Skeletal muscle satellite cell (primary cell): Measurements from ENCODE around the gene TMEM253.

Experiments used
- H3K27me3 ChIP-seq: 2 replicates; pipeline ENCODE4 v1.7.0; 2013; ENCODE audit warnings: low read length; ENCODE audit not compliant: control insufficient read depth, insufficient read depth
- H3K36me3 ChIP-seq: 2 replicates; pipeline ENCODE4 v1.7.0; 2013; ENCODE audit warnings: mild to moderate bottlenecking, control low read depth, low read length; ENCODE audit not compliant: insufficient read depth
- H3K4me1 ChIP-seq: 2 replicates; pipeline ENCODE4 v1.7.0; 2013; ENCODE audit warnings: low read length; ENCODE audit not compliant: control insufficient read depth, insufficient read depth
- H3K4me2 ChIP-seq: 2 replicates; pipeline ENCODE4 v1.7.0; 2013; ENCODE audit warnings: mild to moderate bottlenecking, low read length
- H3K4me3 ChIP-seq: 2 replicates; pipeline ENCODE4 v1.7.0; 2013; ENCODE audit warnings: low read length
- H3K9ac ChIP-seq: 2 replicates; pipeline ENCODE4 v1.7.0; 2013; ENCODE audit warnings: mild to moderate bottlenecking, low read depth, low read length, moderate library complexity
- H3K9me3 ChIP-seq: replicated peaks from 2 replicates; pipeline ENCODE4 v1.7.0; 2013; ENCODE audit warnings: mild to moderate bottlenecking, control low read depth, low read length

Gene TMEM253

DNA sequence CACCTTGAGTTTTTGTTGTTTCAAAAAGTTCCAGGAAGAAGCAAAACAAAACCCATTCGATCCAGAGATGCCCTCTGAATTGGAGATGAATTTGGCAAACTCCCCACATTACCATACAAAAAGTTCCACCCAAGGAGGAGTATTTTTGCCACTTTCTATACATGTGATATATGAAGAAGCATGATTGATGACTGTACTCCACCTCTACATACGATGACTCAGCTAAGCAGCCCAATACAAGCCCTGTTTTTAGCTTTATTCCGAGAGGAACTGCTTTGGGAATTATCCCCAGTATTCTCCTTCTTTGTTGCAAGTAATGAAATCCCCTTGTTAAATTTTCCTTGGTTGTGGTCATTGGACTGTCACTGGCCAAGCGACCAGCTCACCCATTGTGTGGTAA lies 11.4 kb downstream of the TMEM253 start:
- Histone ChIP-seq H3K27me3 (peaks cover 8% of the 10 kb centered on the region), H3K36me3 (no peaks in the 10 kb centered on the region), H3K9me3 (no peaks in the 10 kb centered on the region), H3K4me3 (no peak overlapping the region), H3K4me1 (no peaks in the 10 kb centered on the region), H3K9ac (no peak overlapping the region), H3K4me2 (no peak overlapping the region)

GRCh38 chr14:21113369-21113768 lies 12.5 kb downstream of the TMEM253 start:
- H3K27me3 ChIP-seq = peaks cover 8% of the 10 kb centered on the region
- no peaks in the 10 kb centered on the region for H3K9me3 ChIP-seq
- H3K9ac ChIP-seq = no peak overlapping the region
- no peak overlapping the region for H3K4me2 ChIP-seq
- H3K4me1 ChIP-seq = no peaks in the 10 kb centered on the region
- H3K36me3 ChIP-seq = no peaks in the 10 kb centered on the region
- H3K4me3 ChIP-seq = no peak overlapping the region

DNA sequence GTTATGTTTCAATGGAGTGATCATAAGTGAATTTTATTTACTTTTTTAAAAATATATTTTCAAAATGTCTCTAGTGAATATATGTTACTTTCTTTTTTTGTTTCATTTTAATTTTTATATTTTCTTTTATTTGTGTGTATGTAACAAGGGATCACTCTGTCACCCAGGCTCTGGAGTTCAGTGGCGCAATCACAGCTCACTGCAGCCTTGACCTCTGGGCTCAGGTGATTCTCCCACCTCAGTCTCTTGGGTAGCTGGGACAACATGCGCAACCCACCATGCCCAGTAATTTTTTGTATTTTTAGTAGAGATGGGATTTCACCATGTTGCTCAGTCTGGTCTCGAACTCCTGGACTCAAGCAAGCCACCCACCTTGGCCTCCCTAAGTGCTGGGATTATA lies 18.1 kb downstream of the TMEM253 start:
- peaks cover 27% of the 10 kb centered on the region for H3K27me3 ChIP-seq
- no peaks in the 10 kb centered on the region for H3K4me1 ChIP-seq
- no peak overlapping the region for H3K4me2 ChIP-seq
- no peaks in the 10 kb centered on the region for H3K36me3 ChIP-seq
- no peak overlapping the region for H3K4me3 ChIP-seq
- no peak overlapping the region for H3K9ac ChIP-seq
- no peaks in the 10 kb centered on the region for H3K9me3 ChIP-seq

GRCh38 chr14:21120686-21121085 lies 19.8 kb downstream of the TMEM253 start:
- peaks cover 32% of the 10 kb centered on the region for H3K27me3 ChIP-seq
- H3K9me3 ChIP-seq = no peaks in the 10 kb centered on the region
- no peak overlapping the region for H3K4me2 ChIP-seq
- no peaks in the 10 kb centered on the region for H3K36me3 ChIP-seq
- H3K9ac ChIP-seq = no peak overlapping the region
- no peak overlapping the region for H3K4me3 ChIP-seq
- no peaks in the 10 kb centered on the region for H3K4me1 ChIP-seq

DNA sequence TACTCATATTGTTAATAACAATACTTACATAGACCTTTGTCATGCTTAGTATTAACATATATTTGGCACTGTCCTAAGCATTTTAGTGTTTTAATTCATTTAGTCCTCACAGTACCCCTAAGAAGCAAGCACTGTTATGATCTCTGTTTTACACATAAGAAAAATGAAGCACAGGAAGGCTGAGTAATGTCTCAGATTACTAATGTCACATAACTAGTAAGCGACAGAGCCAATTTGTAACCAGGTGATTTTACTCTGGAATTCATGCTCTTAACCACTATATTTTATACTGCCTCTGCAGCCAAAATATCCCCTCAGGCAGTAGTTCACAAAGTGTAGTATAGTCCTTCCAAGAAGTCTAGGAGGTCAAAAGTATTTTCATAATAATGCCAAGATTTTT lies 20.3 kb downstream of the TMEM253 start:
- Histone ChIP-seq H3K9me3 (no peaks in the 10 kb centered on the region), H3K9ac (no peak overlapping the region), H3K4me3 (no peak overlapping the region), H3K4me1 (no peaks in the 10 kb centered on the region), H3K27me3 (peaks cover 36% of the 10 kb centered on the region), H3K36me3 (no peaks in the 10 kb centered on the region), H3K4me2 (no peak overlapping the region)

DNA sequence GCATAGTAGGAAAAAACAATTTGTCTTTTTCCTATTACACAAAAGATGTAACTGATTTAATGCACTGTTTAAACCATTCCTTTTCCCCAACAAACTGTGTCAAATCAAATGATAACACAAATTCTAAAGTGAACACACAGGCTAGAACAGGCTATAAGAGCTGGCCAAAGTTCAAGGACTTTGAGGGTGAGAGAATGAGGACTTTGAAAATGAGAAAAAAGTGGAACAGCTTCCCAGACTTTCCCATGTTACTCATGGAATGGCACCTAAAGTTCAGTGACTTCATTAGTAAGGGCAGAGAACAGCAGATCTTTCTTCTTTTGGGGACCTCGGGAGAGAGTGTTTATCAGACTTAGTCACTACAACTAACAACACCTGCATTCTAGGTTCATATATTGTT lies 22.6 kb downstream of the TMEM253 start:
- no peak overlapping the region for H3K4me2 ChIP-seq
- H3K4me3 ChIP-seq = no peak overlapping the region
- H3K27me3 ChIP-seq = peaks cover 51% of the 10 kb centered on the region
- no peaks in the 10 kb centered on the region for H3K36me3 ChIP-seq
- H3K9me3 ChIP-seq = no peaks in the 10 kb centered on the region
- no peak overlapping the region for H3K9ac ChIP-seq
- H3K4me1 ChIP-seq = no peaks in the 10 kb centered on the region

DNA sequence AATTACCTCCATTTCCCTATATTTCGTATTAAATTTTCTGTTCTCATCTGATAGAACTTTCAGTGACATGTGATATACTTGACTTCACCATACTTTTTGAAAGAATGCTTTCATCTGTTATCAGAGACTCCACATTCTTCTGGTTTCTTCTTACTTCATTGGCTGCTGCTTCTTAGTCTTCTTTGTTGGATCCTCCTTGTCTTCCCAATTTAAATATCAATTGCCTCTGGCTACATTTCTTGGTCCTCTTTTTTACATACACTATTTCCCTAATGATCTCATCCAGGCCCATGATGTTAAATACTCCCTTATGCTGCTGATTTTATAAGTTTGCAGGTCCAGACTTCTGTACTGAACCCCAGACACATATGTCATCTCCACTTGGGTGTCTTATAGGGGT lies 33.0 kb downstream of the TMEM253 start:
- peaks cover 9% of the 10 kb centered on the region for H3K27me3 ChIP-seq
- no peak overlapping the region for H3K9ac ChIP-seq
- H3K4me3 ChIP-seq = no peak overlapping the region
- H3K4me2 ChIP-seq = no peak overlapping the region
- no peaks in the 10 kb centered on the region for H3K9me3 ChIP-seq
- no peaks in the 10 kb centered on the region for H3K36me3 ChIP-seq
- no peaks in the 10 kb centered on the region for H3K4me1 ChIP-seq

DNA sequence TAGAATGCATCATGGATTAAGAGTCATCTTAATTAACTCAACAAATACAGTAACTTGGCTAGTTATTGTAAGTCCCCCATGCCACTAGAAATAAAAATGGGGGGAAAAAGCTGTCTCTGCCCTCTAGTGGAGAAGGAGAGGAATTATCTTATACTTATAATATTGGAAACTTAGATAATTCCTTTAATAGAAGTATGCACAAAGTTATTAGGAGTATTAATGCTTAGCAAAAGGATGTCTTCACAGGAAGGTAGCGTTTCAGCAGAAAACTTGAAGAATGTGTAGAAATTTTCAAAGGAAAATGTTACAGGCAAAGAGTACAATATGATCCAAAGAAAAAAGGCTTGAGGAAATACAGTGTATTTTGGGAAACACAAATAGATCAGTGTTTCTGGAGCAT lies 35.2 kb downstream of the TMEM253 start:
- H3K9ac ChIP-seq = no peak overlapping the region

DNA sequence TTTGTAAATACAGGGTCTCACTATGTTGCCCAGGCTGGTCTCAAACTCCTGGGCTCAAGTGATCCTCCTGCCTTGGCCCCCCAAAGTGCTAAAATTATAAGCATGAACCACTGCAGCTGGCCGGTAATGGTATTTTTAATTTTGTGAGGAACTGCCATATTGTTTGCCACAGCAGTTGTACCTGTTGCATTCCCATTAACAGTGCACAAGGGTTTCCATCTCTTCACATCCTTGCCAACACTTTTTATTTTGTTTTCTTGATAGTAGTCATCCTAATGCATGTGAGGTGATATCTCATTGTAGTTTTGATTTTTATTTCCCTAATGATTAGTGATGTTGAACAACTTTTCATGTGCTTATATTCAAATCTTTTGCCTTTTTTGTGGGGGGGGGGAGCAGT lies 41.5 kb downstream of the TMEM253 start:
- Histone ChIP-seq H3K4me3 (no peak overlapping the region), H3K9me3 (no peaks in the 10 kb centered on the region), H3K4me2 (no peak overlapping the region), H3K27me3 (peaks cover 2% of the 10 kb centered on the region), H3K9ac (no peak overlapping the region), H3K4me1 (no peaks in the 10 kb centered on the region), H3K36me3 (no peaks in the 10 kb centered on the region)

More for the DNA sequence above, 35.2 kb downstream of the TMEM253 start:
- Histone ChIP-seq H3K9me3 (no peaks in the 10 kb centered on the region), H3K27me3 (peaks cover 9% of the 10 kb centered on the region), H3K36me3 (no peaks in the 10 kb centered on the region), H3K4me3 (no peak overlapping the region), H3K4me2 (no peak overlapping the region), H3K4me1 (no peaks in the 10 kb centered on the region)

DNA sequence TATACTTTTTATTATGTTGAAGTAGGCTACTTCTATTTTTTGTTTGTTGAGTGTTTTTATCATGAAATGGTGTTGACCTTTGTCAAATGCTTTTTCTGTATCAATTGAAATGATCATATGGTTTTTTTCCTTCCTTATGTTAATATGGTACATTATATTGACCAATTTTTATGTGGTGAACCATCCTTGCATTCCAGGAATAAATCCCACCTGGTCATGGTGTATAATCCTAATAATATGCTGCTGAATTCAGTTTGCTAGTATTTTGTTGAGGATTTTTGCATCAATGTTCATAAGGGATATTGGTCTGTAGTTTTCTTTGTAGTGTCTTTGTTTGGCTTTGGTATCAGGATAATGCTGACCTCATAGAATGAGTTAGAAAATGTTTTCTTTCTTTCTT lies 44.6 kb downstream of the TMEM253 start:
- Histone ChIP-seq H3K4me3 (no peak overlapping the region), H3K4me1 (no peaks in the 10 kb centered on the region), H3K27me3 (peaks cover 16% of the 10 kb centered on the region), H3K9ac (no peak overlapping the region), H3K4me2 (no peak overlapping the region), H3K36me3 (no peaks in the 10 kb centered on the region), H3K9me3 (no peaks in the 10 kb centered on the region)

- Histone ChIP-seq H3K27me3 (peaks cover 26% of the 10 kb centered on the region), H3K4me1 (no peaks in the 10 kb centered on the region), H3K4me2 (no peak overlapping the region), H3K36me3 (no peaks in the 10 kb centered on the region), H3K9me3 (no peaks in the 10 kb centered on the region), H3K9ac (no peak overlapping the region), H3K4me3 (no peak overlapping the region)
Measured at GRCh38 chr14:21149641-21150367, 48.9 kb downstream of the TMEM253 start.
